ENCODE data around the gene LZTS3.

DNA sequence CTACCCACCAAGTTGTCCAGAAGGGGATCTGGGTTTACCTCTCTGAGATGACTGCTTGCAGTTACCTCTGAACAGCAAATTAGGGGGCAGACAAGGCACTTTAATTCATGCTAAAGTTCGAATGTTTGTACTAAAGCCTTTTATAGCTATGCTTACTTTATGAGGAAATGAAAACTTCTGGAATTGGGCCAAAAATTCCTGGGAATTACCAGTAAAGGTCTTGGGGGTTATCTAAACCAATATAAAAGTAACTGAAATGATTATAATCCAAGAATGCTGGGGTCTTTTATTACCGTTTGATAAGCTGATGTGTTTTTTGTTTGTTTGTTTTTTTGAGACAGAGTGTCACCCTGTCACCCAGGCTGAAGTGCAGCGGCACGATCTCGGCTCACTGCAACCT, 7.9 kb upstream of the LZTS3 start:
- no peak for TF ChIP-seq CBFB (CRISPR knock-in tag; IDR thresholded peaks at IDR 0.05)
- TF ChIP-seq EP300 (IDR thresholded peaks at IDR 0.05; ENCODE audit: low read depth in 2 of 2, low read length in 2 of 2), result no peak
- no peak for TF ChIP-seq EP300 (CRISPR knock-in tag; IDR thresholded peaks at IDR 0.05; ENCODE audit: borderline replicate concordance)
- TF ChIP-seq, protein P1, sequence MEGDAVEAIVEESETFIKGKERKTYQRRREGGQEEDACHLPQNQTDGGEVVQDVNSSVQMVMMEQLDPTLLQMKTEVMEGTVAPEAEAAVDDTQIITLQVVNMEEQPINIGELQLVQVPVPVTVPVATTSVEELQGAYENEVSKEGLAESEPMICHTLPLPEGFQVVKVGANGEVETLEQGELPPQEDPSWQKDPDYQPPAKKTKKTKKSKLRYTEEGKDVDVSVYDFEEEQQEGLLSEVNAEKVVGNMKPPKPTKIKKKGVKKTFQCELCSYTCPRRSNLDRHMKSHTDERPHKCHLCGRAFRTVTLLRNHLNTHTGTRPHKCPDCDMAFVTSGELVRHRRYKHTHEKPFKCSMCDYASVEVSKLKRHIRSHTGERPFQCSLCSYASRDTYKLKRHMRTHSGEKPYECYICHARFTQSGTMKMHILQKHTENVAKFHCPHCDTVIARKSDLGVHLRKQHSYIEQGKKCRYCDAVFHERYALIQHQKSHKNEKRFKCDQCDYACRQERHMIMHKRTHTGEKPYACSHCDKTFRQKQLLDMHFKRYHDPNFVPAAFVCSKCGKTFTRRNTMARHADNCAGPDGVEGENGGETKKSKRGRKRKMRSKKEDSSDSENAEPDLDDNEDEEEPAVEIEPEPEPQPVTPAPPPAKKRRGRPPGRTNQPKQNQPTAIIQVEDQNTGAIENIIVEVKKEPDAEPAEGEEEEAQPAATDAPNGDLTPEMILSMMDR (CRISPR knock-in tag; IDR thresholded peaks at IDR 0.05), result no peak
- TF ChIP-seq UBTF (CRISPR knock-in tag; IDR thresholded peaks at IDR 0.05), result no peak
- no peak for TF ChIP-seq NR1H2 (CRISPR knock-in tag; IDR thresholded peaks at IDR 0.05; ENCODE audit: borderline replicate concordance, low read depth)
- TF ChIP-seq ZNF280B (CRISPR knock-in tag; IDR thresholded peaks at IDR 0.05; ENCODE audit: borderline replicate concordance), result no peak
